Measurements from ENCODE around the gene TSPAN3.

DNA sequence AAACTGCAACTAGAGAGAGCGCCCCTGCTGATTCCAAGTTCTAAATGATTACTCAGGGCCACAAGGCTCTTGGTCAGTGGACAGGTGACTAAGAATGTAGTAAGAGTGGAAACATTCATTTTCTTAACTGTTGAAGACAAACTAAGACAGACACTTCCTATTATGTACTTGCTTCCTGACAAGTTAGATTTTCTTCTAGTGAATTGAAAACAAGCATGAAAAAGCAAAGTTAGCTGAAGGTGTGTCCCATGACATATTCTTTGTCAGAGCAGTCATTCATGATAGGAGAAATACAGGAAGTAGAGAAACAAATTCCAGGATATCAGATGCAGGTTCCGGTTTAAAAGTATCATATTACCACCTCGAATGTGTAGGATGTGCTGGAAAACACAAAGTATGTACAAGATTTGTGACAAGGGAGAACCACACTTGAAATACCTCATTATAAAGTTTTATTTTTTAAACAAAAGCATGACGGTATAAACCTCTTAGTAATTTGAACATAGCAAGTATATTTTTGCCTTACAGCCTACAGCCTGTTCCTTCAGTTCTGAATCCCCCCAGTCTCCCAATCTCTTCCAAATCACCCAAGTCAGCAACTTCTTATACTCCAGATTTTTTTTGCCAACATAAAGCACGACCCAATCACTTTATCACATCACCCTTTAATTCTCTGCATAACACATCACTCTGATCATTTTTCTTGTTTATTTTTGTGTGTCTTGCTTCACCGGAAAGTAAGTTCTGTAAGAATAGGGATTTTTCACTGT lies 6.2 kb downstream of the TSPAN3 start:
- TF ChIP-seq CTCF (IDR thresholded peaks at IDR 0.05), result no peak
- no peak for TF ChIP-seq POLR2A (IDR thresholded peaks at IDR 0.05)
